KMS-11 (cell line): ENCODE measurements around the gene DCAF5.

ENCODE experiments used
- H2AFZ ChIP-seq: fragments of 200-600 bp; sonication (generic); 2 replicates; pipeline ENCODE4 v1.6.1; 2016; ENCODE audit warnings: antibody characterized with exemption, mixed run types, low read depth
- H3K27ac ChIP-seq: fragments of 200-600 bp; sonication (generic); 2 replicates; pipeline ENCODE4 v1.6.1; 2016; ENCODE audit warnings: mild to moderate bottlenecking, mixed run types
- H3K27me3 ChIP-seq: fragments of 200-600 bp; sonication (generic); 2 replicates; pipeline ENCODE4 v1.6.1; 2017; ENCODE audit warnings: mild to moderate bottlenecking, low read depth, mixed run types, moderate library complexity; ENCODE audit not compliant: insufficient read depth
- H3K36me3 ChIP-seq: fragments of 200-600 bp; sonication (generic); 2 replicates; pipeline ENCODE4 v1.6.1; 2017; ENCODE audit warnings: mild to moderate bottlenecking, mixed run types; ENCODE audit not compliant: insufficient read depth
- H3K4me1 ChIP-seq: fragments of 200-600 bp; sonication (generic); 2 replicates; pipeline ENCODE4 v1.6.1; 2016; ENCODE audit warnings: mild to moderate bottlenecking, low read depth, mixed run types; ENCODE audit not compliant: poor library complexity, severe bottlenecking
- H3K4me2 ChIP-seq: fragments of 200-600 bp; sonication (generic); 2 replicates; pipeline ENCODE4 v1.7.0; 2016; ENCODE audit warnings: mild to moderate bottlenecking, mixed run types
- H3K4me3 ChIP-seq: fragments of 200-600 bp; sonication (generic); IDR thresholded peaks from 2 replicates; pipeline ENCODE4 v1.6.1; 2017; ENCODE audit warnings: low read depth, low read length, mixed read lengths; ENCODE audit not compliant: insufficient read depth
- H3K79me2 ChIP-seq: fragments of 200-600 bp; sonication (generic); 2 replicates; pipeline ENCODE4 v1.6.1; 2016; ENCODE audit warnings: low read depth, mixed run types; ENCODE audit not compliant: insufficient read depth
- H3K9ac ChIP-seq: fragments of 200-600 bp; sonication (generic); 2 replicates; pipeline ENCODE4 v1.6.1; 2016; ENCODE audit warnings: mild to moderate bottlenecking, mixed run types
- H4K20me1 ChIP-seq: fragments of 200-600 bp; sonication (generic); 2 replicates; pipeline ENCODE4 v1.6.1; 2016; ENCODE audit warnings: mild to moderate bottlenecking, mixed run types; ENCODE audit not compliant: insufficient read depth
- TF ChIP-seq, protein P1 (sequence below): fragments of 200-600 bp; sonication (generic); conservative IDR thresholded peaks from 2 replicates; pipeline ENCODE4 v1.6.1; 2017; ENCODE audit warnings: low read depth, mild to moderate bottlenecking, antibody characterized with exemption, low read length, moderate library complexity, mixed read lengths

Gene DCAF5

DNA sequence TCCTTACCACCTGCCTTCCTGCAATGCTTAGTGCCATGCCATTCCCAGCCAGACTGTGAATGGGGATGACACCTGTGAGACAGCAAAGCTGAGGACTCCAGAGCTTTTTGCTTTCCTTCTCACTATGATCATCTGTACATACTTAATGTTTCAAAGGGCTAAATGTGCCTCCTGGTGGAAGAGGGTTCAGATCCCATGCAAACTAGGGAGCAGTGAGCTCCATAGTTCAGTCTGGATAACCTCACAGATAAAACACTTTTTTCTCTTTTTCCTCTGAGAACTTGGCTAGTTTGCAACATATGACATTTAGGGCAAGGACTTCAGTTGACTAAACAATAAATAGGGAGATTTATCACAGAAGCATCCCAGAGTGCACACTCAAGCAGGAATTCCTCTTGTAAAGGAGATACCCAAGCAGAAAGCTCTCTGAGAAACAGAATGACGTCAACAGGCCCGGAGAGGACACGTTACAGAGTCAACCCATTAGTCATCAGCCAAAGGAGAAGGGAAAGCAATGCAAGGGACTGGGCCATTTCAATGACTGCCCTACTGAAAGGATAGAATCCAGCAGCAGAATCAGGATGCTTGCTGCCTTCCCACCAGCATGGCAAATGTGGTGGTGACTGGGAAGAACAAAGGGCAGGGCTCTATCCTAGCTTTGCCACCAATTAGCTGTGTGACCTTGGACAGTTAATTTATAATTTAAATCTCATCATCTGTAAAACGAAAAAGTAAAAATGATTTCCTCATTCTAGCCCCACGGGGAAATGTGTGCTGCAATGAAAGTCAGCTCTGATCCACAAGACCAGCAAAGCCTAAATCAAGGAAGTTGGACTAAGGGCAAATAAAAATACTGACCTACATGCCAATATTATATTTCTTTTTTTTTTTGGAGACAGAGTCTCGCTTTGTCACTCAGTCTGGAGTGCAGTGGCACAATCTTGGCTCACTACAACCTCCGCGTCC is 93.0 kb downstream of the DCAF5 start:
- Histone ChIP-seq H3K4me1 (peaks cover 25% of the 10 kb centered on the region), H3K4me3 (no peak overlapping the region), H3K4me2 (no peak overlapping the region), H3K27me3 (no peaks in the 10 kb centered on the region), H3K36me3 (no peaks in the 10 kb centered on the region), H2AFZ (no peak overlapping the region), H3K79me2 (no peaks in the 10 kb centered on the region), H4K20me1 (no peaks in the 10 kb centered on the region), H3K9ac (no peak overlapping the region), H3K27ac (no peak overlapping the region)
- TF ChIP-seq, protein P1, sequence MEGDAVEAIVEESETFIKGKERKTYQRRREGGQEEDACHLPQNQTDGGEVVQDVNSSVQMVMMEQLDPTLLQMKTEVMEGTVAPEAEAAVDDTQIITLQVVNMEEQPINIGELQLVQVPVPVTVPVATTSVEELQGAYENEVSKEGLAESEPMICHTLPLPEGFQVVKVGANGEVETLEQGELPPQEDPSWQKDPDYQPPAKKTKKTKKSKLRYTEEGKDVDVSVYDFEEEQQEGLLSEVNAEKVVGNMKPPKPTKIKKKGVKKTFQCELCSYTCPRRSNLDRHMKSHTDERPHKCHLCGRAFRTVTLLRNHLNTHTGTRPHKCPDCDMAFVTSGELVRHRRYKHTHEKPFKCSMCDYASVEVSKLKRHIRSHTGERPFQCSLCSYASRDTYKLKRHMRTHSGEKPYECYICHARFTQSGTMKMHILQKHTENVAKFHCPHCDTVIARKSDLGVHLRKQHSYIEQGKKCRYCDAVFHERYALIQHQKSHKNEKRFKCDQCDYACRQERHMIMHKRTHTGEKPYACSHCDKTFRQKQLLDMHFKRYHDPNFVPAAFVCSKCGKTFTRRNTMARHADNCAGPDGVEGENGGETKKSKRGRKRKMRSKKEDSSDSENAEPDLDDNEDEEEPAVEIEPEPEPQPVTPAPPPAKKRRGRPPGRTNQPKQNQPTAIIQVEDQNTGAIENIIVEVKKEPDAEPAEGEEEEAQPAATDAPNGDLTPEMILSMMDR: no peak

DNA sequence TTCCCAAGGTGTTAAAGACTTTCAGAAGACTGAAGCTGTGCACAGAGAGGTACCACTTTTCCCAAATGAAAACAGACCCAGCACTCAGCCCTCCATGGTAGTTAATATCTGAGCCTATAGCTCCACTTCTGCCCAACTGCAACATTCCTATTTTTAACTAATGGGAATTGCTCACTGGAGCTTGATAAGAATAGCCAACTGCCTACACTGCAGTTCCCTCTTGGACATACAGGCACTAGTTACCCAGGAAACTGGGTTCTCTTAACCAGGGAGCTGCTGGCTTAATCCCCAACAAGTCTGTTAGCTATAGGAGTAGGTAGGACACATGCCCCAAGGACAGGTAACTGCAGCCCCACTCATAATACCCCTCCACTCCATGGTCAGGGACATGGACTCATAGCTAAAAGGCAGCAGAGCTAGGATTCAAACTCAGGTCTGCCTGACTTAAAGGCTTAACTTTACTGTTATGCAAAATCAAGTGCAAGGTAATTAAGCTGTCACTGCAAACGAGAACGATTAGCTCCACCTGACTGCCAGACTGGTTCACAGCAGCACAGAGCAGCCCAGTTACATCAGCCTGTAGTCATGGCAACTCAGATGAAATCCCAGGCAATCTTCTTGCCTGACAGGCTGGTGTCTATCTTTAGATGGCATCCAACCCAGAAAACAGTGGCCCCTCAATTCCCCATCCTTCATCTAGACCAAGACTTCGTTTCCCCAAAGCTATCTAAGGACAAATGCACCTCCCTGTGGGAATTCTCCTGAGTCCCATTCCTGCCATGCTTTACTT is 96.7 kb downstream of the DCAF5 start:
- Histone ChIP-seq H3K27ac (no peak overlapping the region), H3K79me2 (no peaks in the 10 kb centered on the region), H3K27me3 (no peaks in the 10 kb centered on the region), H3K4me1 (peaks cover 25% of the 10 kb centered on the region), H4K20me1 (no peaks in the 10 kb centered on the region), H3K36me3 (no peaks in the 10 kb centered on the region), H3K4me2 (no peak overlapping the region), H3K4me3 (no peak overlapping the region), H2AFZ (no peak overlapping the region), H3K9ac (no peak overlapping the region)
- TF ChIP-seq, protein P1: no peak

DNA sequence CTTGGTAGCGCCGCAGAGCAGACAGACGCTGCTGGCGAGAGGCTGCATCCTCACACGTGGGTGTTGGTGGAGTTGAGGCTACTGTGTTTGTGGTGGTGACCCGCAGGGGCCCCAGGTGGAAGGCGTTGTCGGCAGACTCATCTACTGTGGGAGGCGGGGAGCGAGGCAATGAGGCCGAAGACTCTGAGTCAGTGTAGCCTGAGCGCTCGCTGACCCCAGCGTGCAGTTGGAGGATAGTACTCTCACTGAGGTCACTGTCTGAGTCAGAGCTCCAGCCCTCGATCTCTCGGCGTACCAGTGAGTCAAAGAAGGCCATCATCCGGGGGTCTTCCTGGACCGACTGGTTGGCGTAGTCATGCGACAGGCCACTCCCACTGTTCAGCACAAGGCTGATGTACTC is 97.8 kb downstream of the DCAF5 start:
- no peak overlapping the region for H3K4me3 ChIP-seq
- no peak overlapping the region for H3K4me2 ChIP-seq
- peaks cover 25% of the 10 kb centered on the region for H3K4me1 ChIP-seq
- H3K27ac ChIP-seq: no peak overlapping the region
- no peaks in the 10 kb centered on the region for H3K27me3 ChIP-seq
- H4K20me1 ChIP-seq: no peaks in the 10 kb centered on the region
- no peak overlapping the region for H2AFZ ChIP-seq
- H3K36me3 ChIP-seq: no peaks in the 10 kb centered on the region
- no peaks in the 10 kb centered on the region for H3K79me2 ChIP-seq
- TF ChIP-seq, protein P1: no peak
- H3K9ac ChIP-seq: no peak overlapping the region

DNA sequence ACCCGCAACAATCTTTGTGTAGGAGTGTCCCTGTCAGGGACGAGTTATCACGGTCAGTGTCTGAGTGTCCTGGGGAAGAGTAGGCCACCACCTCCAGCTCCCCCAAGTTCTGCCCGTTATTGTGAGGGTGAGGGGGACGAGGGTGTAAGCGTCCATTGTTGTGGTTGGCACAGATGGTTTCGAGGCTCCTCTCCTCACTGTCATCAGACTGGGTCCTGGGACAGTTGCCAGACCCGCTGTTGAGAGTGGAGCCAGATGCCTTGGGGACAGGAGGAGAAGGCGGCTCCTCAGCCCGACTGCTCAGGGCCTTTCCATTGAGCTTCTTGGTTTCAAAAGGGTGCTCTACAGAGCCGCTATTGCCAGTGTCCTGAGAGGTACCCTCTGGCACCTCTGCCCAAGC is 98.9 kb downstream of the DCAF5 start:
- Histone ChIP-seq H3K27me3 (no peaks in the 10 kb centered on the region), H3K4me3 (no peak overlapping the region), H3K36me3 (no peaks in the 10 kb centered on the region), H3K27ac (no peak overlapping the region), H4K20me1 (no peaks in the 10 kb centered on the region), H3K9ac (no peak overlapping the region), H3K4me2 (no peak overlapping the region), H3K4me1 (peaks cover 25% of the 10 kb centered on the region), H3K79me2 (no peaks in the 10 kb centered on the region), H2AFZ (no peak overlapping the region)
- TF ChIP-seq, protein P1: no peak
